HEK293 (cell line): ENCODE data around the gene FAM234B.

Experiments
- CTCF ChIA-PET: fragments of 350-600 bp; formaldehyde crosslinking; extraction: SDS; loops from one replicate; lab custom pipeline; 2021; ENCODE audit warnings: antibody characterized with exemption; lab: Yijun Ruan, JAX
- POLR2A ChIA-PET: fragments of 300-600 bp; formaldehyde crosslinking; extraction: SDS; loops from one replicate; lab custom pipeline; 2020; ENCODE audit warnings: antibody characterized with exemption, inconsistent platforms; lab: Yijun Ruan, JAX
- H3K27ac ChIP-seq: fragments of 200-500 bp; sonication (Bioruptor generic); 2 replicates; pipeline ENCODE4 v1.5.1; 2014; ENCODE audit warnings: low read depth, low read length, control low read depth, inconsistent platforms; ENCODE audit errors: extremely low read depth
- H3K36me3 ChIP-seq, 2 experiments: fragments of 200-500 bp in 1 of 2; sonication (Bioruptor generic) in 1 of 2; 1 replicate in 1 of 2; 2 replicates in 1 of 2; pipeline ENCODE4 v1.5.1; 2014 to 2017; ENCODE audit warnings: inconsistent platforms in 2 of 2, low read length in 2 of 2; ENCODE audit not compliant: control insufficient read depth in 2 of 2, insufficient read depth in 1 of 2
- H3K4me1 ChIP-seq: fragments of 200-500 bp; sonication (Bioruptor generic); 2 replicates; pipeline ENCODE4 v1.5.1; 2014; ENCODE audit warnings: mild to moderate bottlenecking, low read length, inconsistent platforms; ENCODE audit not compliant: control insufficient read depth, insufficient read depth
- H3K4me3 ChIP-seq: 2 replicates; pipeline ENCODE4 v1.5.1; 2011; ENCODE audit warnings: low read depth, mild to moderate bottlenecking, control low read depth, low read length, moderate library complexity
- H3K9me3 ChIP-seq: fragments of 200-500 bp; sonication (Bioruptor generic); 2 replicates; pipeline ENCODE4 v1.5.1; 2014; ENCODE audit warnings: low read depth, low read length, inconsistent platforms; ENCODE audit not compliant: control insufficient read depth, insufficient read depth
- HOXC10 ChIP-seq: sonication (generic); formaldehyde crosslinking; IDR thresholded peaks from 2 replicates; pipeline ENCODE4 v1.8.1; 2023; ENCODE audit warnings: mild to moderate bottlenecking, missing genetic modification reagents
- IKZF3 ChIP-seq: fragments of 450-650 bp; IDR thresholded peaks from 2 replicates; pipeline ENCODE4 v1.5.0; 2018; ENCODE audit warnings: missing biosample characterization, mild to moderate bottlenecking, missing genetic modification characterization, moderate library complexity
- KLF8 ChIP-seq: fragments of 450-650 bp; formaldehyde crosslinking; IDR thresholded peaks from 2 replicates; pipeline ENCODE4 v1.5.1; 2016; ENCODE audit warnings: missing biosample characterization, missing genetic modification characterization
- KLF9 ChIP-seq: fragments of 450-650 bp; formaldehyde crosslinking; IDR thresholded peaks from 2 replicates; pipeline ENCODE4 v1.5.1; 2016; ENCODE audit warnings: missing biosample characterization, missing genetic modification characterization, low read depth
- MEIS1 ChIP-seq: sonication (generic); formaldehyde crosslinking; IDR thresholded peaks from 2 replicates; pipeline ENCODE4 v1.8.1; 2022; ENCODE audit warnings: missing genetic modification reagents, mild to moderate bottlenecking, borderline replicate concordance
- YY2 ChIP-seq: fragments of 450-650 bp; formaldehyde crosslinking; IDR thresholded peaks from 2 replicates; pipeline ENCODE4 v1.5.1; 2016; ENCODE audit warnings: missing biosample characterization, missing genetic modification characterization
- ZFHX2 ChIP-seq: fragments of 450-650 bp; formaldehyde crosslinking; conservative IDR thresholded peaks from 2 replicates; pipeline ENCODE4 v1.5.1; 2016; ENCODE audit warnings: missing biosample characterization, missing genetic modification characterization
- ZNF146 ChIP-seq: fragments of 450-650 bp; formaldehyde crosslinking; IDR thresholded peaks from 2 replicates; pipeline ENCODE4 v1.5.1; 2016; ENCODE audit warnings: missing biosample characterization, missing genetic modification characterization
- ZNF202 ChIP-seq: fragments of 450-650 bp; formaldehyde crosslinking; IDR thresholded peaks from 2 replicates; pipeline ENCODE4 v1.5.1; 2016; ENCODE audit warnings: missing biosample characterization, missing genetic modification characterization, borderline replicate concordance
- ZNF423 ChIP-seq: fragments of 450-650 bp; formaldehyde crosslinking; IDR thresholded peaks from 2 replicates; pipeline ENCODE4 v1.5.1; 2016; ENCODE audit warnings: missing biosample characterization, missing genetic modification characterization
- ZNF571 ChIP-seq: fragments of 450-650 bp; formaldehyde crosslinking; IDR thresholded peaks from 2 replicates; pipeline ENCODE4 v1.5.0; 2017; ENCODE audit warnings: missing biosample characterization, missing genetic modification characterization
- ZNF645 ChIP-seq: fragments of 450-650 bp; formaldehyde crosslinking; IDR thresholded peaks from 2 replicates; pipeline ENCODE4; 2016; ENCODE audit warnings: missing biosample characterization, missing genetic modification characterization
- ZNF677 ChIP-seq: fragments of 450-650 bp; IDR thresholded peaks from 2 replicates; pipeline ENCODE4 v1.5.0; 2018; ENCODE audit warnings: missing biosample characterization, mild to moderate bottlenecking, missing genetic modification characterization, moderate library complexity
- ZSCAN16 ChIP-seq: fragments of 450-650 bp; formaldehyde crosslinking; IDR thresholded peaks from 2 replicates; pipeline ENCODE4 v1.5.1; 2016; ENCODE audit warnings: missing biosample characterization, missing genetic modification characterization
- ZSCAN23 ChIP-seq: fragments of 450-650 bp; formaldehyde crosslinking; IDR thresholded peaks from 2 replicates; pipeline ENCODE4 v1.5.1; 2016; ENCODE audit warnings: missing biosample characterization, missing genetic modification characterization
- TF ChIP-seq, protein P1 (sequence below): fragments of 450-650 bp; formaldehyde crosslinking; IDR thresholded peaks from 2 replicates; pipeline ENCODE4 v1.5.1; 2016; ENCODE audit warnings: missing biosample characterization, missing genetic modification characterization, borderline replicate concordance
- TF ChIP-seq, protein P2 (sequence below): fragments of 450-650 bp; formaldehyde crosslinking; IDR thresholded peaks from 2 replicates; pipeline ENCODE4 v1.5.0; 2017; ENCODE audit warnings: missing biosample characterization, missing genetic modification characterization, borderline replicate concordance
- TF ChIP-seq, protein P3 (sequence below): fragments of 450-650 bp; formaldehyde crosslinking; IDR thresholded peaks from 2 replicates; pipeline ENCODE4 v1.5.1; 2016; ENCODE audit warnings: missing biosample characterization, missing genetic modification characterization
- TF ChIP-seq, protein P4 (sequence below): sonication (generic); formaldehyde crosslinking; IDR thresholded peaks from 2 replicates; pipeline ENCODE4 v1.8.1; 2022; ENCODE audit warnings: mild to moderate bottlenecking, moderate library complexity, missing genetic modification reagents
- TF ChIP-seq, protein P5 (sequence below): fragments of 450-650 bp; formaldehyde crosslinking; IDR thresholded peaks from 2 replicates; pipeline ENCODE4 v1.5.1; 2016; ENCODE audit warnings: missing biosample characterization, missing genetic modification characterization

FAM234B gene

GRCh38 chr12:13027508-13027907 is 16.7 kb upstream of the FAM234B start (continued):
- TF ChIP-seq, protein P1, sequence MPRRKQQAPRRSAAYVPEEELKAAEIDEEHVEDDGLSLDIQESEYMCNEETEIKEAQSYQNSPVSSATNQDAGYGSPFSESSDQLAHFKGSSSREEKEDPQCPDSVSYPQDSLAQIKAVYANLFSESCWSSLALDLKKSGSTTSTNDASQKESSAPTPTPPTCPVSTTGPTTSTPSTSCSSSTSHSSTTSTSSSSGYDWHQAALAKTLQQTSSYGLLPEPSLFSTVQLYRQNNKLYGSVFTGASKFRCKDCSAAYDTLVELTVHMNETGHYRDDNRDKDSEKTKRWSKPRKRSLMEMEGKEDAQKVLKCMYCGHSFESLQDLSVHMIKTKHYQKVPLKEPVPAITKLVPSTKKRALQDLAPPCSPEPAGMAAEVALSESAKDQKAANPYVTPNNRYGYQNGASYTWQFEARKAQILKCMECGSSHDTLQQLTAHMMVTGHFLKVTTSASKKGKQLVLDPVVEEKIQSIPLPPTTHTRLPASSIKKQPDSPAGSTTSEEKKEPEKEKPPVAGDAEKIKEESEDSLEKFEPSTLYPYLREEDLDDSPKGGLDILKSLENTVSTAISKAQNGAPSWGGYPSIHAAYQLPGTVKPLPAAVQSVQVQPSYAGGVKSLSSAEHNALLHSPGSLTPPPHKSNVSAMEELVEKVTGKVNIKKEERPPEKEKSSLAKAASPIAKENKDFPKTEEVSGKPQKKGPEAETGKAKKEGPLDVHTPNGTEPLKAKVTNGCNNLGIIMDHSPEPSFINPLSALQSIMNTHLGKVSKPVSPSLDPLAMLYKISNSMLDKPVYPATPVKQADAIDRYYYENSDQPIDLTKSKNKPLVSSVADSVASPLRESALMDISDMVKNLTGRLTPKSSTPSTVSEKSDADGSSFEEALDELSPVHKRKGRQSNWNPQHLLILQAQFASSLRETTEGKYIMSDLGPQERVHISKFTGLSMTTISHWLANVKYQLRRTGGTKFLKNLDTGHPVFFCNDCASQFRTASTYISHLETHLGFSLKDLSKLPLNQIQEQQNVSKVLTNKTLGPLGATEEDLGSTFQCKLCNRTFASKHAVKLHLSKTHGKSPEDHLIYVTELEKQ (tag by site-specific recombination), result no peak
- TF ChIP-seq, protein P2, sequence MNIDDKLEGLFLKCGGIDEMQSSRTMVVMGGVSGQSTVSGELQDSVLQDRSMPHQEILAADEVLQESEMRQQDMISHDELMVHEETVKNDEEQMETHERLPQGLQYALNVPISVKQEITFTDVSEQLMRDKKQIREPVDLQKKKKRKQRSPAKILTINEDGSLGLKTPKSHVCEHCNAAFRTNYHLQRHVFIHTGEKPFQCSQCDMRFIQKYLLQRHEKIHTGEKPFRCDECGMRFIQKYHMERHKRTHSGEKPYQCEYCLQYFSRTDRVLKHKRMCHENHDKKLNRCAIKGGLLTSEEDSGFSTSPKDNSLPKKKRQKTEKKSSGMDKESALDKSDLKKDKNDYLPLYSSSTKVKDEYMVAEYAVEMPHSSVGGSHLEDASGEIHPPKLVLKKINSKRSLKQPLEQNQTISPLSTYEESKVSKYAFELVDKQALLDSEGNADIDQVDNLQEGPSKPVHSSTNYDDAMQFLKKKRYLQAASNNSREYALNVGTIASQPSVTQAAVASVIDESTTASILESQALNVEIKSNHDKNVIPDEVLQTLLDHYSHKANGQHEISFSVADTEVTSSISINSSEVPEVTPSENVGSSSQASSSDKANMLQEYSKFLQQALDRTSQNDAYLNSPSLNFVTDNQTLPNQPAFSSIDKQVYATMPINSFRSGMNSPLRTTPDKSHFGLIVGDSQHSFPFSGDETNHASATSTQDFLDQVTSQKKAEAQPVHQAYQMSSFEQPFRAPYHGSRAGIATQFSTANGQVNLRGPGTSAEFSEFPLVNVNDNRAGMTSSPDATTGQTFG, result no peak
- TF ChIP-seq IKZF3 (no peak), MEIS1 (no peak), ZNF202 (tag by site-specific recombination) (no peak), YY2 (no peak), HOXC10 (CRISPR knock-in tag) (no peak)
- TF ChIP-seq, protein P3, sequence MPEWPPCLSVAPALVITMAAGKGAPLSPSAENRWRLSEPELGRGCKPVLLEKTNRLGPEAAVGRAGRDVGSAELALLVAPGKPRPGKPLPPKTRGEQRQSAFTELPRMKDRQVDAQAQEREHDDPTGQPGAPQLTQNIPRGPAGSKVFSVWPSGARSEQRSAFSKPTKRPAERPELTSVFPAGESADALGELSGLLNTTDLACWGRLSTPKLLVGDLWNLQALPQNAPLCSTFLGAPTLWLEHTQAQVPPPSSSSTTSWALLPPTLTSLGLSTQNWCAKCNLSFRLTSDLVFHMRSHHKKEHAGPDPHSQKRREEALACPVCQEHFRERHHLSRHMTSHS (tag by site-specific recombination), result no peak
- TF ChIP-seq, protein P4, sequence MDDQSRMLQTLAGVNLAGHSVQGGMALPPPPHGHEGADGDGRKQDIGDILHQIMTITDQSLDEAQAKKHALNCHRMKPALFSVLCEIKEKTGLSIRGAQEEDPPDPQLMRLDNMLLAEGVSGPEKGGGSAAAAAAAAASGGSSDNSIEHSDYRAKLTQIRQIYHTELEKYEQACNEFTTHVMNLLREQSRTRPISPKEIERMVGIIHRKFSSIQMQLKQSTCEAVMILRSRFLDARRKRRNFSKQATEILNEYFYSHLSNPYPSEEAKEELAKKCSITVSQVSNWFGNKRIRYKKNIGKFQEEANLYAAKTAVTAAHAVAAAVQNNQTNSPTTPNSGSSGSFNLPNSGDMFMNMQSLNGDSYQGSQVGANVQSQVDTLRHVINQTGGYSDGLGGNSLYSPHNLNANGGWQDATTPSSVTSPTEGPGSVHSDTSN (CRISPR knock-in tag), result no peak

DNA sequence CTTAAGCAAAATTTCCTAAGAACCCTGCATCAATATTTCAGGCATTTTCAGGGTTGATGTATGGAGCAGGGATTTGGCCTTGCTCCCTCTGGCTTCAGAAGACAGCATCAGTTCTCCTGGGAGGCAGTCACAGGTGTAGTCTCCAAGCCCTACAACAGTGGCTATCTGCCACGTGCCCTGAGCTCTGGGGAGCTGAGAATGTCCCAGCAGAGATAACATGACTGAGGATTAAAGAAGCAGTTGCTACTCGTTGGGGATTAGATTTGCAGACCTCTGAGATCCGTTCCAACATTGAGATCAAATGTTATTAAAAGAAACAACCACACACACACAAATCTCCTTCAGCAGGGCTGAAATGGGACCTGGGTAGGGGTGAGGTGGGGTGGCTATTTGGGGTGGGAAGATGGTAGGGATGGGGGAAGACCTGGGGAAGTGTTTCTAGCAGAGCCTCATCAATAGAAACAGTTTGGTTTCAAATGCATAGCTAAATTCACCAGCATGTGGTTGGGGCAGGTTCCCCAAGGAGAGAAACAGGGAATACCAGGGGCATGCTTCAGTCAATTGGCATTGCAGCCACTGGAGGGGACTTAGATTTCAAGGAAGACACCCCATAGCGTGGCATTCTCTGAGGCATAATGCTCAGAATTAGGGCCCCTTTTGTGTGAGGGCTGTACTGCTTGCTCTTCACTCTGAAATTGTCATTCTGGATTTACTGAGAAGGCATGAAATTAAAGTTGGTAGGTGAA is 15.2 kb upstream of the FAM234B start:
- ChIA-PET POLR2A (interaction anchor here (0.7 kb wide), 1 partner anchor 515 kb away, joined by 9 read pairs; no protein-coding TSS in a partner anchor), CTCF (interaction anchor here (0.7 to 1.0 kb wide), 2 partner anchors 180 to 183 kb away, joined by 3 to 4 read pairs; no protein-coding TSS in a partner anchor)
- no peak overlapping the region for H3K27ac ChIP-seq

More for the DNA sequence above, 15.2 kb upstream of the FAM234B start:
- TF ChIP-seq KLF9 (no peak), KLF8 (no peak), ZSCAN16 (no peak), ZNF571 (tag by site-specific recombination) (no peak), ZNF645 (tag by site-specific recombination) (no peak), ZNF677 (tag by site-specific recombination) (no peak), ZNF423 (tag by site-specific recombination) (no peak), ZSCAN23 (no peak), ZFHX2 (tag by site-specific recombination) (no peak), ZNF146 (tag by site-specific recombination) (no peak)
- TF ChIP-seq, protein P5, sequence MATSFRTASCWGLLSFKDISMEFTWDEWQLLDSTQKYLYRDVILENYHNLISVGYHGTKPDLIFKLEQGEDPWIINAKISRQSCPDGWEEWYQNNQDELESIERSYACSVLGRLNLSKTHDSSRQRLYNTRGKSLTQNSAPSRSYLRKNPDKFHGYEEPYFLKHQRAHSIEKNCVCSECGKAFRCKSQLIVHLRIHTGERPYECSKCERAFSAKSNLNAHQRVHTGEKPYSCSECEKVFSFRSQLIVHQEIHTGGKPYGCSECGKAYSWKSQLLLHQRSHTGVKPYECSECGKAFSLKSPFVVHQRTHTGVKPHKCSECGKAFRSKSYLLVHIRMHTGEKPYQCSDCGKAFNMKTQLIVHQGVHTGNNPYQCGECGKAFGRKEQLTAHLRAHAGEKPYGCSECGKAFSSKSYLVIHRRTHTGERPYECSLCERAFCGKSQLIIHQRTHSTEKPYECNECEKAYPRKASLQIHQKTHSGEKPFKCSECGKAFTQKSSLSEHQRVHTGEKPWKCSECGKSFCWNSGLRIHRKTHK (tag by site-specific recombination), result no peak
- Histone ChIP-seq H3K4me3 (no peak overlapping the region), H3K4me1 (no peaks in the 10 kb centered on the region), H3K9me3 (no peaks in the 10 kb centered on the region), H3K36me3 (no peaks in the 10 kb centered on the region)
